MM.1S (cell line): ENCODE results near the gene VSIR.

Source experiments
- DNase-seq: peaks from one replicate; pipeline ENCODE4 v3.0.0-alpha.2; 2015
- H2AFZ ChIP-seq: fragments of 300-600 bp; sonication (generic); 2 replicates; pipeline ENCODE4 v1.6.0; 2016; ENCODE audit warnings: antibody characterized with exemption, low read length
- H3F3A ChIP-seq: fragments of 300-600 bp; sonication (generic); 2 replicates; pipeline ENCODE4 v1.6.1; 2016; ENCODE audit warnings: mild to moderate bottlenecking, antibody characterized with exemption, low read length, moderate library complexity, mixed read lengths; ENCODE audit not compliant: insufficient read depth
- H3K27ac ChIP-seq: fragments of 300-600 bp; sonication (generic); 2 replicates; pipeline ENCODE4 v1.5.1; 2016; ENCODE audit warnings: mild to moderate bottlenecking, low read length
- H3K27me3 ChIP-seq: fragments of 300-600 bp; sonication (generic); replicated peaks from 2 replicates; pipeline ENCODE4 v1.6.0; 2016; ENCODE audit warnings: low read length; ENCODE audit not compliant: insufficient read depth
- H3K36me3 ChIP-seq: fragments of 300-600 bp; sonication (generic); replicated peaks from 2 replicates; pipeline ENCODE4 v1.6.1; 2016; ENCODE audit warnings: mild to moderate bottlenecking, low read length, mixed read lengths; ENCODE audit not compliant: insufficient read depth
- H3K4me1 ChIP-seq: fragments of 300-600 bp; sonication (generic); 2 replicates; pipeline ENCODE4 v1.6.1; 2016; ENCODE audit warnings: low read length, mixed read lengths
- H3K4me2 ChIP-seq: fragments of 300-600 bp; sonication (generic); 2 replicates; pipeline ENCODE4 v1.6.0; 2016; ENCODE audit warnings: low read depth, low read length
- H3K4me3 ChIP-seq: fragments of 300-600 bp; sonication (generic); 2 replicates; pipeline ENCODE4 v1.5.1; 2016; ENCODE audit warnings: low read length, mixed read lengths
- H3K79me2 ChIP-seq: fragments of 300-600 bp; sonication (generic); 2 replicates; pipeline ENCODE4 v1.6.1; 2016; ENCODE audit warnings: mixed run types, low read length, mixed read lengths
- H3K9ac ChIP-seq: fragments of 300-600 bp; sonication (generic); 2 replicates; pipeline ENCODE4 v1.6.1; 2016; ENCODE audit warnings: low read length, mixed read lengths
- H3K9me2 ChIP-seq: fragments of 300-600 bp; sonication (generic); replicated peaks from 2 replicates; pipeline ENCODE4 v1.6.1; 2016; ENCODE audit warnings: mild to moderate bottlenecking, low read length, mixed read lengths; ENCODE audit not compliant: insufficient read depth
- H3K9me3 ChIP-seq: fragments of 300-600 bp; sonication (generic); replicated peaks from 2 replicates; pipeline ENCODE4 v1.6.1; 2016; ENCODE audit warnings: mild to moderate bottlenecking, low read length, mixed read lengths; ENCODE audit not compliant: insufficient read depth
- H4K20me1 ChIP-seq: fragments of 300-600 bp; sonication (generic); 2 replicates; pipeline ENCODE4 v1.6.1; 2016; ENCODE audit warnings: mild to moderate bottlenecking, low read length, moderate library complexity, mixed read lengths; ENCODE audit not compliant: insufficient read depth
- EZH2 ChIP-seq: fragments of 300-600 bp; sonication (generic); optimal IDR thresholded peaks from 2 replicates; pipeline ENCODE3; 2017; ENCODE audit warnings: low read depth, mild to moderate bottlenecking, antibody characterized with exemption, low read length, mixed read lengths
- EZH2phosphoT487 ChIP-seq: fragments of 300-600 bp; sonication (generic); IDR thresholded peaks from 2 replicates; pipeline ENCODE4 v1.6.1; 2018; ENCODE audit warnings: antibody characterized with exemption, low read length
- TF ChIP-seq, protein P1 (sequence below): fragments of 300-600 bp; sonication (generic); IDR thresholded peaks from 2 replicates; pipeline ENCODE4 v1.5.1; 2016; ENCODE audit warnings: antibody characterized with exemption, low read length, mixed read lengths

The VSIR gene

DNA sequence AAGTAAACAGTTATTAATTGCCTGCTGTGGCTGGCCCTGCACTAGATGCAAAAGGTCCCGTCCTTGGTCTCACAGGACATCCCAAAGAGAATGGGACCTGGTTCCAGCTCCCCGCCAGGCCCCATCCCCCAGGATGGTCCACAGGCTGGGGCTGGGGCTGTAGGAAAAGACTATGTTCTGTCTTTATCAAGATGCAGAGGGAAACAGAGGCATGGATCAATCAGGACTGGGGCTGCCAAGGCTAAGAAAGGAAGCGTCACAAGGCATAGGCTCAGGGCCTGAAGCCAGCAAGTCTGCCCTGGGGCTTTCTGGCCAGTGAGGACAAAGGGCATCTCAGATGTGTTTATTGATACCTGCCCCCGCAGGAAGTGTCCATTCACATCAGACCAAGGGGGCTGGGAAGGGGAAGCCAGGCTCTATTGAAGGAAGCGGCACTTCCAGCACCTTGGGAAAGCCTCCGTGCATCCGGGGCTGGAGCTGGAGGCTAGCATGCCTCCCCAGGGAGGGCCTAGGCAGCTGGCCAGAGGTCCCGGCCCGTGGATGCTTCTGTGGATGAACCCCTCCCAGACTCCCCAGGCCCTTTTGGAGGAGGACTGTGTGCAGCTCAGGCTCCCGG is 5.8 kb downstream of the VSIR start:
- Histone ChIP-seq H2AFZ (no peak overlapping the region), H3K27me3 (no peaks in the 10 kb centered on the region), H4K20me1 (no peaks in the 10 kb centered on the region), H3K9me3 (no peaks in the 10 kb centered on the region), H3F3A (peaks cover 6% of the 10 kb centered on the region), H3K9ac (no peak overlapping the region), H3K4me2 (no peak overlapping the region), H3K27ac (no peak overlapping the region), H3K4me1 (peaks cover 10% of the 10 kb centered on the region), H3K79me2 (no peaks in the 10 kb centered on the region; the same call in 1 of the 2 replicates), H3K36me3 (no peaks in the 10 kb centered on the region), H3K9me2 (no peaks in the 10 kb centered on the region), H3K4me3 (no peak overlapping the region)
- DNase-seq: no peak
- TF ChIP-seq EZH2phosphoT487 (no peak), EZH2 (no peak)
- TF ChIP-seq, protein P1, sequence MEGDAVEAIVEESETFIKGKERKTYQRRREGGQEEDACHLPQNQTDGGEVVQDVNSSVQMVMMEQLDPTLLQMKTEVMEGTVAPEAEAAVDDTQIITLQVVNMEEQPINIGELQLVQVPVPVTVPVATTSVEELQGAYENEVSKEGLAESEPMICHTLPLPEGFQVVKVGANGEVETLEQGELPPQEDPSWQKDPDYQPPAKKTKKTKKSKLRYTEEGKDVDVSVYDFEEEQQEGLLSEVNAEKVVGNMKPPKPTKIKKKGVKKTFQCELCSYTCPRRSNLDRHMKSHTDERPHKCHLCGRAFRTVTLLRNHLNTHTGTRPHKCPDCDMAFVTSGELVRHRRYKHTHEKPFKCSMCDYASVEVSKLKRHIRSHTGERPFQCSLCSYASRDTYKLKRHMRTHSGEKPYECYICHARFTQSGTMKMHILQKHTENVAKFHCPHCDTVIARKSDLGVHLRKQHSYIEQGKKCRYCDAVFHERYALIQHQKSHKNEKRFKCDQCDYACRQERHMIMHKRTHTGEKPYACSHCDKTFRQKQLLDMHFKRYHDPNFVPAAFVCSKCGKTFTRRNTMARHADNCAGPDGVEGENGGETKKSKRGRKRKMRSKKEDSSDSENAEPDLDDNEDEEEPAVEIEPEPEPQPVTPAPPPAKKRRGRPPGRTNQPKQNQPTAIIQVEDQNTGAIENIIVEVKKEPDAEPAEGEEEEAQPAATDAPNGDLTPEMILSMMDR: no peak

DNA sequence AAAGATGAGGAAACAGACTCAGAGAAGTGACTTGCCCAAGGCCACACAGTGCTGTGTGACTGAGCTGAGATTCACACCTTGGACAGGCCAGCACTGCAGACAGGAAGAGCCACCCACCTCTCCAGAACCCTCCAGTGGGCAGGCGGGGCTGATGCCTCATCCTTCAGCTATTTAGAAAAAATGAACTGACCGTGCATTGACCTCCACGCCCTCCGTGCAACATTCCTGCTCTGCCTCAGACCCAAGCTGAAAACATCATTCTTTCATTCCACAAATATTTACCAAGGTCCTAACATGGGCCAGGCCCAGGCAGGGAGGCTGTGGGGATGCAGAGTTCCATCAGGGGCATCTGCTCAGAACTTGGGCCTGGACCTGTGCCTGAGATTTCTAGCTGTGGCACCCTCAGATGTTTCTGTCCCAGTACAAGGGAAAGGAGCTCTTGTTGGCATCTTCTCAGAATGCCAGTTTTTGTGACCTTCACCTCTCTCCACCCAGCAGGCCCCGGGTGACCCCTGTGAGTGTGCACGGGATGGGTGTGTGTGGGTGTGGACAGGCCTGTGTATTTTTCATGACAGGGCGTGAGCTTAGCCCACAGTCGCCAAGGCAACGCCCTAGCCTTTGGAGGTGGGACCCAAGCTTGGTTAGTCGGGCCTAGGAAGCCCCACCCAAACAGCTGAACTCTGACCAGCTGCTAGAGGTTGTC is 6.5 kb downstream of the VSIR start:
- Histone ChIP-seq H3K9me2 (no peaks in the 10 kb centered on the region), H3K9me3 (no peaks in the 10 kb centered on the region), H3K27me3 (no peaks in the 10 kb centered on the region), H4K20me1 (no peaks in the 10 kb centered on the region), H3F3A (peaks cover 6% of the 10 kb centered on the region), H3K27ac (no peak overlapping the region), H3K79me2 (no peaks in the 10 kb centered on the region; the same call in 1 of the 2 replicates), H3K4me1 (peaks cover 10% of the 10 kb centered on the region), H3K9ac (no peak overlapping the region), H3K4me3 (no peak overlapping the region), H3K36me3 (no peaks in the 10 kb centered on the region), H2AFZ (no peak overlapping the region), H3K4me2 (no peak overlapping the region)
- DNase-seq: no peak
- TF ChIP-seq, protein P1: no peak
- TF ChIP-seq EZH2: no peak
- TF ChIP-seq EZH2phosphoT487: no peak

DNA sequence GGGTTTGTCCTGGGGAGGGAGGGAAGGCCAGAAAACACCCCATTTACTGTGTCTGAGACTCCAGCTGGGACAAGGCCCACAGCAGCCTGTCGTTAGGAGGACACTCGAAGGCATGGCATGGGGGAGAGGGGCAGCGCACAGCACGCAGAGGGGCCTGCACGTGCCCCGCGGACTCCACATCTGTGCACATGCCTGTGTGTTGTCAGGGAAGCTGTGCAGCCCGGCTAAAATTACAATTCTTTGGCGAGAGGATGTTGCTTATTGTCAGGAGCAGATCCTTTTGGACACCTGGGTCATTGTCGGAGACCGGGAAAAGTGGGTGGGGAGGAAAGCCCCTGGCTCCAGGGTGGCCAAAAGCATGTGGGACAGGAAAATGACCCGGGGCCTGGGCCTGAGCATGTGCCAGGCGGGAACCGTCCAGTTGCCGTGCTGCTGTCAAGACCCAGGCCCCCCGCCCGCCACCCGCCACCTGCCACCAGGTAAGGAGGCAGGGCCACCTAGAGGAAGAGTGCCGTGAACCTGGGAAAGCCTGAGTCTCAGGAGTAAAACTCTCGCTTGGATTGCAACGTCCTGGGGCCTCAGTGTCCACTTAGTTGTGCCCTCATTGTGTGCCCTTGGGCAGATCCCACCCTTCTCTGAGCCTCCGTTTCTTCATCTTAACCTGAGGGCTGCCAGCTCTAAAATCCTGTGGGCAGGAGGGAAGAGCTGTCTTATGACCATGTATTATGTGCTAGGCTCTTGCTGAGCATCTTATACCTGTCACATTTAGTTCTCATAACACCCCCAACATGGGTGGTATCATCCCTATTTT is 7.2 kb downstream of the VSIR start:
- Histone ChIP-seq H3K4me1 (peaks cover 10% of the 10 kb centered on the region), H3K36me3 (no peaks in the 10 kb centered on the region), H3K27me3 (no peaks in the 10 kb centered on the region), H3K4me2 (no peak overlapping the region), H4K20me1 (no peaks in the 10 kb centered on the region), H3F3A (peaks cover 6% of the 10 kb centered on the region), H3K9me2 (no peaks in the 10 kb centered on the region), H3K4me3 (no peak overlapping the region), H3K79me2 (no peaks in the 10 kb centered on the region; the same call in 1 of the 2 replicates), H2AFZ (no peak overlapping the region), H3K27ac (no peak overlapping the region), H3K9ac (no peak overlapping the region), H3K9me3 (no peaks in the 10 kb centered on the region)
- no peak for DNase-seq
- TF ChIP-seq EZH2phosphoT487: no peak
- TF ChIP-seq, protein P1: no peak
- TF ChIP-seq EZH2: no peak
